K562 (cell line): ENCODE measurements around the gene CEP43. TPM values are rescaled to one million over a fixed set of nuclear protein-coding genes. Genes with fewer than 3 reads are reported as not detected.

ENCODE experiments used
- ATAC-seq: fragments of 200-7000 bp; cut with Tn5 transposase; 3 replicates; pipeline ENCODE4 v1.9.1; 2020; ENCODE audit warnings: moderate library complexity
- BruUV-seq: library from RNA; stranded (reverse); fragments of 400-500 nt; replicated peaks from 2 replicates; lab custom pipeline; 2021; lab: Mats Ljungman, UMichigan
- CTCF ChIA-PET: fragments of 300-600 bp; formaldehyde crosslinking; extraction: SDS; loops from one replicate; lab custom pipeline; 2021; ENCODE audit warnings: low intra/inter-chr PET ratio; lab: Yijun Ruan, JAX
- POLR2A ChIA-PET: fragments of 300-600, 350-650 bp; sonication (Branson Sonifier 250); formaldehyde crosslinking; extraction: SDS; loops from one replicate; lab custom pipeline; 2021; ENCODE audit warnings: antibody characterized with exemption, inconsistent platforms; lab: Yijun Ruan, JAX
- DNase-seq, 4 experiments: peaks; one replicate each; pipeline versions ENCODE4 v3.0.0 to v3.0.0-alpha.2; 2011 to 2018; ENCODE audit warnings: low spot score in 3 of 4, mixed read lengths in 3 of 4; ENCODE audit errors: extremely low read depth in 1 of 4
- FAIRE-seq: peaks from 2 replicates; lab custom pipeline; 2011; peaks lifted over from hg19 to GRCh38; lab: Jason Lieb, UNC
- H2AFZ ChIP-seq: 2 replicates; pipeline ENCODE4 v1.6.0; 2011; ENCODE audit warnings: low read depth, low read length, control low read depth, inconsistent platforms
- H3K27ac ChIP-seq: fragments of 200-600 bp; 3 replicates; pipeline ENCODE4 v1.8.0; 2011; ENCODE audit warnings: low read depth, mild to moderate bottlenecking, control low read depth, inconsistent platforms, low read length, moderate library complexity, mixed read lengths; ENCODE audit errors: extremely low read depth
- H3K27me3 ChIP-seq, 2 experiments: fragments of 300-600 bp in 1 of 2; 2 replicates in 1 of 2; 3 replicates in 1 of 2; pipeline versions ENCODE4 v1.6.0 to v1.8.0; 2011; ENCODE audit warnings: inconsistent platforms in 2 of 2, low read length in 2 of 2, mild to moderate bottlenecking in 1 of 2, mixed read lengths in 1 of 2, moderate library complexity in 1 of 2; ENCODE audit not compliant: control insufficient read depth in 2 of 2, insufficient read depth in 2 of 2
- H3K36me3 ChIP-seq: fragments of 300-600 bp; 3 replicates; pipeline ENCODE4 v1.8.0; 2011; ENCODE audit warnings: mild to moderate bottlenecking, low read length, inconsistent platforms; ENCODE audit not compliant: control insufficient read depth, insufficient read depth
- H3K4me1 ChIP-seq, 2 experiments: fragments of 200-600 bp in 1 of 2; replicated peaks in 1 of 2; 2 replicates in 1 of 2; 3 replicates in 1 of 2; pipeline versions ENCODE4 v1.5.1 to v1.8.0; 2011; ENCODE audit warnings: inconsistent platforms in 2 of 2, low read length in 2 of 2, mild to moderate bottlenecking in 1 of 2, mixed read lengths in 1 of 2, moderate library complexity in 1 of 2; ENCODE audit not compliant: control insufficient read depth in 2 of 2, insufficient read depth in 2 of 2
- H3K4me2 ChIP-seq: 2 replicates; pipeline ENCODE4 v1.6.1; 2011; ENCODE audit warnings: low read length, control low read depth, inconsistent platforms, mixed read lengths; ENCODE audit not compliant: insufficient read depth
- H3K4me3 ChIP-seq: fragments of 200-600 bp; sonication (generic), shearing (Covaris generic); 2 replicates; pipeline ENCODE4 v1.5.1; 2016; ENCODE audit warnings: control low read depth, inconsistent platforms
- H3K79me2 ChIP-seq: fragments of 200-600 bp; 3 replicates; pipeline ENCODE4 v1.8.0; 2011; ENCODE audit warnings: low read length, inconsistent platforms; ENCODE audit not compliant: control insufficient read depth, insufficient read depth
- H3K9ac ChIP-seq, 2 experiments: 2 replicates each; pipeline versions ENCODE4 v1.6.0 to v1.6.1; 2011; ENCODE audit warnings: low read depth in 2 of 2, low read length in 2 of 2, control low read depth in 1 of 2, inconsistent platforms in 1 of 2, mild to moderate bottlenecking in 1 of 2, mixed read lengths in 1 of 2; ENCODE audit not compliant: insufficient read depth in 1 of 2
- H3K9me1 ChIP-seq: one replicate; pipeline ENCODE4 v1.6.0; 2011; ENCODE audit warnings: inconsistent platforms, mild to moderate bottlenecking, low read length, moderate library complexity; ENCODE audit not compliant: control insufficient read depth, insufficient read depth
- H3K9me3 ChIP-seq: replicated peaks from 2 replicates; pipeline ENCODE4 v1.5.1; 2011; ENCODE audit warnings: low read depth, low read length, inconsistent platforms; ENCODE audit not compliant: control insufficient read depth, insufficient read depth
- H4K20me1 ChIP-seq: replicated peaks from 2 replicates; pipeline ENCODE4 v1.6.1; 2011; ENCODE audit warnings: low read length, inconsistent platforms, mixed read lengths; ENCODE audit not compliant: control insufficient read depth, insufficient read depth
- CTCF ChIP-seq, 3 experiments: IDR thresholded peaks in 2 of 3; conservative IDR thresholded peaks in 1 of 3; 2 replicates each; pipeline ENCODE4 v1.5.1; 2011 to 2012; ENCODE audit warnings: low read length in 3 of 3, mild to moderate bottlenecking in 3 of 3, control low read depth in 2 of 3, improper control_type of control experiment in 1 of 3, inconsistent platforms in 1 of 3, low read depth in 1 of 3, mixed read lengths in 1 of 3, moderate library complexity in 1 of 3; ENCODE audit not compliant: insufficient read depth in 2 of 3
- JUND ChIP-seq, 2 experiments: IDR thresholded peaks; 2 replicates in 1 of 2; 3 replicates in 1 of 2; pipeline ENCODE4 v1.6.1; 2011; ENCODE audit warnings: borderline replicate concordance in 2 of 2, low read depth in 2 of 2, low read length in 2 of 2, improper control_type of control experiment in 1 of 2, missing biosample characterization in 1 of 2, missing genetic modification characterization in 1 of 2, missing genetic modification reagents in 1 of 2
- KDM5B ChIP-seq: fragments of 200-600 bp; sonication (generic); IDR thresholded peaks from 2 replicates; pipeline ENCODE4 v1.6.1; 2012; ENCODE audit warnings: low read depth, mild to moderate bottlenecking, moderate library complexity, low read length, control low read depth, inconsistent platforms; ENCODE audit not compliant: insufficient replicate concordance
- PHB ChIP-seq: fragments of 250-450 bp; sonication (Bioruptor Pico); IDR thresholded peaks from 2 replicates; pipeline ENCODE4 v1.5.0; 2021
- POLR2G ChIP-seq: fragments of 200-400 bp; formaldehyde crosslinking; IDR thresholded peaks from 2 replicates; pipeline ENCODE4 v1.6.1; 2017; ENCODE audit warnings: low read depth, mild to moderate bottlenecking, antibody characterized with exemption, low read length, moderate library complexity
- RAD21 ChIP-seq, 2 experiments: fragments of 250-450 bp in 1 of 2; fragments of 450-650 bp in 1 of 2; sonication (Bioruptor Pico) in 1 of 2; formaldehyde crosslinking in 1 of 2; IDR thresholded peaks in 1 of 2; conservative IDR thresholded peaks in 1 of 2; 2 replicates each; pipeline versions ENCODE4 v1.4.0 to v1.8.0; 2020 to 2022; ENCODE audit warnings: mild to moderate bottlenecking in 2 of 2, moderate library complexity in 1 of 2
- SMC3 ChIP-seq: conservative IDR thresholded peaks from 2 replicates; pipeline ENCODE4 v1.6.1; 2011; ENCODE audit warnings: low read depth, low read length, improper control_type of control experiment; ENCODE audit not compliant: insufficient read depth
- TRIM24 ChIP-seq, 2 experiments: fragments of 450-650 bp; IDR thresholded peaks; 2 replicates each; pipeline ENCODE4 v1.6.1; 2016
- ZFX ChIP-seq: sonication (generic); formaldehyde crosslinking; IDR thresholded peaks from 2 replicates; pipeline ENCODE4 v1.8.0; 2022; ENCODE audit warnings: mild to moderate bottlenecking, missing genetic modification reagents, moderate library complexity
- ZNF384 ChIP-seq: IDR thresholded peaks from 2 replicates; pipeline ENCODE4 v1.6.1; 2012; ENCODE audit warnings: low read depth, low read length, improper control_type of control experiment
- ZNF785 ChIP-seq: fragments of 250-450 bp; sonication (Bioruptor Pico); IDR thresholded peaks from 2 replicates; pipeline ENCODE4 v1.4.0; 2020; ENCODE audit warnings: mild to moderate bottlenecking
- WGBS: fragments of 100-300 bp; shearing (Covaris generic); methylation state at CpG from one replicate; pipeline ENCODE4 v1.1.6; 2016; ENCODE audit warnings: low coverage, mixed read lengths; ENCODE audit not compliant: insufficient coverage; ENCODE audit errors: missing lambda C conversion rate; 5-methylcytosine and 5-hydroxymethylcytosine counted together
- in situ Hi-C: fragments of 300-500 bp; cut with MboI; formaldehyde crosslinking; loops from 4 replicates; pipeline ENCODE4 v1.15.0; 2018; ENCODE audit warnings: inconsistent platforms, mixed read lengths
- intact Hi-C: fragments of 100-400 bp; cut with micrococcal nuclease; formaldehyde crosslinking; loops from 2 replicates; pipeline ENCODE4 v1.14.2; 2022
- polyA plus RNA-seq, 8 experiments: library from polyadenylated mRNA; depleted of rRNA in 4 of 8; stranded (reverse) in 5 of 8; unstranded in 3 of 8; fragments of >200 nt; fragmentation: Nextera tagmentation in 2 of 8; fragmentation: Illumina TruSeq in 1 of 8; extraction: Ambion mirVana in 2 of 8; extraction: Trizol in 1 of 8; gene quantifications; 2 replicates each; pipeline versions ENCODE4 v1.2.1 to v1.2.3, GENCODE V29; 2011 to 2014; ENCODE audit warnings: inconsistent platforms in 1 of 8, missing spikeins in 1 of 8
- total RNA-seq, 7 experiments: library from RNA; depleted of rRNA in 6 of 7; stranded (reverse); fragments of >200 nt in 6 of 7; fragmentation: Illumina TruSeq in 2 of 7; extraction: Trizol in 2 of 7; gene quantifications; 2 replicates each; pipeline versions ENCODE4 v1.2.1 to v1.2.3, GENCODE V29; 2011 to 2021; ENCODE audit warnings: low replicate concordance in 1 of 7

The CEP43 gene
- total and polyA plus RNA-seq, 9 of the 15 experiments (the other 6 are each of a cell fraction or from before 2014, with no cell fraction given): 15.2 to 55.7 (median 47.4) TPM

- no peaks in the 10 kb centered on the region for H3K9me1 ChIP-seq
- BruUV-seq: no TSS peak
- no peak overlapping the region for H3K27ac ChIP-seq
- FAIRE-seq (peak; percentile 57), ATAC-seq (peak; percentile 83), DNase-seq (peak in 2 of 4 experiments; percentile 26 to 45)
- no peak overlapping the region for H2AFZ ChIP-seq
- peaks cover 75% of the 10 kb centered on the region for H3K79me2 ChIP-seq
- H3K27me3 ChIP-seq: no peaks in the 10 kb centered on the region
- H3K4me3 ChIP-seq: no peak overlapping the region
- H3K9me3 ChIP-seq: peaks cover 3% of the 10 kb centered on the region; the same call in 1 of the 2 replicates
- no peaks in the 10 kb centered on the region for H3K4me1 ChIP-seq
- H3K9ac ChIP-seq: no peak overlapping the region
- peaks cover 56% of the 10 kb centered on the region for H3K36me3 ChIP-seq
- 59% methylated on average over 10 of the region's 10 CpGs for WGBS
- ChIA-PET CTCF (interaction anchor here (0.7 to 2.3 kb wide), 3 partner anchors 203 to 1105 kb away, joined by 3 to 28 read pairs (median 9); no protein-coding TSS in a partner anchor), POLR2A (interaction anchor here (0.6 to 1.9 kb wide), 5 partner anchors 8 to 475 kb away, joined by 3 to 8 read pairs (median 3); partner anchors contain the start of gene RNASET2)
- no peaks in the 10 kb centered on the region for H4K20me1 ChIP-seq
- in situ Hi-C loops: no loop called here
- no peak overlapping the region for H3K4me2 ChIP-seq
- intact Hi-C loops: loop anchor here (1.0 to 5.0 kb wide), 2 partner anchors 203 to 212 kb away; no protein-coding TSS in a partner anchor
- TF ChIP-seq PHB (CRISPR knock-in tag): no peak
- 0 out of 2 replicates have a peak, but pooled peaks have one; percentile 7 for TF ChIP-seq JUND (IDR thresholded peaks at IDR 0.05; ENCODE audit: borderline replicate concordance, low read depth, low read length)
- TF ChIP-seq JUND (tag; IDR thresholded peaks at IDR 0.05; ENCODE audit: borderline replicate concordance, low read depth, low read length): no peak
- no peak for TF ChIP-seq POLR2G
- no peak for TF ChIP-seq TRIM24 (IDR thresholded peaks at IDR 0.05)
- peak; percentile 55 to 74 for TF ChIP-seq RAD21 (CRISPR knock-in tag; conservative IDR thresholded peaks at IDR 0.05 in 1 of 2, IDR thresholded peaks at IDR 0.05 in 1 of 2)
- no peak for TF ChIP-seq KDM5B
- TF ChIP-seq SMC3: 0 out of 2 replicates have a peak, but pooled peaks have one; percentile 26
- peak; percentile 80 for TF ChIP-seq ZNF384
- peak; percentile 53 to 75 (median 61); a peak in 3 of 6 replicates for TF ChIP-seq CTCF (IDR thresholded peaks at IDR 0.05 in 2 of 3, conservative IDR thresholded peaks at IDR 0.05 in 1 of 3; ENCODE audit: insufficient read depth in 2 of 3, low read depth in 1 of 3, low read length in 3 of 3)
- no peak for TF ChIP-seq ZNF785 (CRISPR knock-in tag)
- TF ChIP-seq ZFX (CRISPR knock-in tag): no peak
Measured at GRCh38 chr6:166989427-166990032, 9.7 kb upstream of the CEP43 start.
